HCT116 (cell line): ENCODE results near the gene PRR14. TPM values are rescaled to one million over a fixed set of nuclear protein-coding genes. Genes with fewer than 3 reads are reported as not detected.

ENCODE experiments used
- ATAC-seq: fragments of 200-7000 bp; cut with Tn5 transposase; 2 replicates; pipeline ENCODE4 v1.9.1; 2020; ENCODE audit warnings: mild to moderate bottlenecking, moderate library complexity
- BruUV-seq: library from RNA; stranded (reverse); fragments of 400-500 nt; replicated peaks from 2 replicates; lab custom pipeline; 2021; lab: Mats Ljungman, UMichigan
- CTCF ChIA-PET: fragments of 300-600 bp; sonication (Branson Sonifier 250); formaldehyde crosslinking; loops from one replicate; lab custom pipeline; 2021; ENCODE audit warnings: antibody characterized with exemption; lab: Charles Lee
- POLR2A ChIA-PET: fragments of 300-600, 350-600 bp; sonication (Branson Sonifier 250); formaldehyde crosslinking; loops from one replicate; lab custom pipeline; 2021; ENCODE audit warnings: antibody characterized with exemption; lab: Charles Lee
- RAD21 ChIA-PET, 2 experiments: fragments of 300-600 bp; sonication (Branson Sonifier 250); formaldehyde crosslinking; loops; one replicate each; lab custom pipeline; 2023; ENCODE audit warnings: low total read pairs in 2 of 2; ENCODE audit not compliant: uncharacterized antibody in 2 of 2, unreplicated experiment in 2 of 2, low non-redundant PET in 1 of 2; lab: Charles Lee
- DNase-seq: peaks from one replicate; pipeline ENCODE4 v3.0.0-alpha.2; 2010; ENCODE audit warnings: low read depth, low spot score
- H2AFZ ChIP-seq: fragments of 200-600 bp; shearing (Covaris generic), sonication (generic); 2 replicates; pipeline ENCODE4 v1.6.1; 2017; ENCODE audit warnings: low read depth, mixed run types, mixed read lengths, antibody characterized with exemption, low read length; ENCODE audit not compliant: poor library complexity, severe bottlenecking
- H3K27ac ChIP-seq: 2 replicates; pipeline ENCODE4 v1.5.1; 2012; ENCODE audit warnings: low read depth, low read length
- H3K27me3 ChIP-seq: fragments of 200-600 bp; sonication (generic); 2 replicates; pipeline ENCODE4 v1.6.1; 2016; ENCODE audit warnings: mixed run types, low read length, mixed read lengths; ENCODE audit not compliant: insufficient read depth
- H3K36me3 ChIP-seq, 2 experiments: fragments of 200-500 bp in 1 of 2; fragments of 200-600 bp in 1 of 2; sonication (Bioruptor generic) in 1 of 2; sonication (generic) in 1 of 2; 2 replicates each; pipeline versions ENCODE4 v1.5.1 to v1.6.1; 2014 to 2016; ENCODE audit warnings: low read length in 2 of 2, inconsistent platforms in 1 of 2, mixed read lengths in 1 of 2, mixed run types in 1 of 2; ENCODE audit not compliant: insufficient read depth in 2 of 2, control insufficient read depth in 1 of 2
- H3K4me1 ChIP-seq, 2 experiments: fragments of 200-600 bp in 1 of 2; sonication (generic) in 1 of 2; 2 replicates each; pipeline versions ENCODE4 v1.5.1 to v1.6.1; 2012 to 2017; ENCODE audit warnings: low read length in 2 of 2, inconsistent platforms in 1 of 2, mild to moderate bottlenecking in 1 of 2, mixed read lengths in 1 of 2, mixed run types in 1 of 2, moderate library complexity in 1 of 2; ENCODE audit not compliant: insufficient read depth in 2 of 2, control insufficient read depth in 1 of 2
- H3K4me2 ChIP-seq: fragments of 200-600 bp; sonication (generic); 2 replicates; pipeline ENCODE4 v1.6.1; 2017; ENCODE audit warnings: mixed run types, low read length, mixed read lengths
- H3K4me3 ChIP-seq, 2 experiments: fragments of 200-600 bp in 1 of 2; sonication (generic) in 1 of 2; replicated peaks in 1 of 2; 2 replicates each; pipeline ENCODE4 v1.5.1; 2011 to 2016; ENCODE audit warnings: low read length in 2 of 2, control low read depth in 1 of 2, low read depth in 1 of 2, mild to moderate bottlenecking in 1 of 2, mixed read lengths in 1 of 2, mixed run types in 1 of 2
- H3K79me2 ChIP-seq: fragments of 200-600 bp; sonication (generic); 2 replicates; pipeline ENCODE4 v1.6.1; 2017; ENCODE audit warnings: mild to moderate bottlenecking, mixed run types, low read length, moderate library complexity, mixed read lengths; ENCODE audit not compliant: insufficient read depth
- H3K9ac ChIP-seq: fragments of 200-600 bp; sonication (generic); 2 replicates; pipeline ENCODE4 v1.6.1; 2016; ENCODE audit warnings: low read length, mixed read lengths
- H3K9me2 ChIP-seq: fragments of 200-600 bp; sonication (generic), shearing (Covaris generic); 2 replicates; pipeline ENCODE4 v1.6.1; 2017; ENCODE audit warnings: mixed run types, mild to moderate bottlenecking, moderate library complexity; ENCODE audit not compliant: insufficient read depth
- H3K9me3 ChIP-seq, 2 experiments: fragments of 200-500 bp in 1 of 2; fragments of 200-600 bp in 1 of 2; sonication (Bioruptor generic) in 1 of 2; sonication (generic) in 1 of 2; 2 replicates each; pipeline ENCODE4 v1.6.1; 2014 to 2017; ENCODE audit warnings: low read length in 2 of 2, mixed read lengths in 2 of 2, inconsistent platforms in 1 of 2, low read depth in 1 of 2, mild to moderate bottlenecking in 1 of 2, mixed run types in 1 of 2, moderate library complexity in 1 of 2; ENCODE audit not compliant: control insufficient read depth in 1 of 2, insufficient read depth in 1 of 2
- H4K20me1 ChIP-seq: fragments of 200-600 bp; sonication (generic), shearing (Covaris generic); 2 replicates; pipeline ENCODE4 v1.6.1; 2017; ENCODE audit warnings: mixed run types, mild to moderate bottlenecking, moderate library complexity; ENCODE audit not compliant: insufficient read depth
- ATF3 ChIP-seq: IDR thresholded peaks from 2 replicates; pipeline ENCODE4 v1.6.1; 2012
- CEBPB ChIP-seq: IDR thresholded peaks from 2 replicates; pipeline ENCODE4 v1.6.1; 2012; ENCODE audit warnings: low read depth
- ELF1 ChIP-seq: IDR thresholded peaks from 2 replicates; pipeline ENCODE4 v1.6.1; 2012; ENCODE audit warnings: low read depth, borderline replicate concordance
- EZH2phosphoT487 ChIP-seq: fragments of 200-600 bp; IDR thresholded peaks from 2 replicates; pipeline ENCODE4 v1.6.1; 2018; ENCODE audit warnings: antibody characterized with exemption, borderline replicate concordance
- JUND ChIP-seq: IDR thresholded peaks from 2 replicates; pipeline ENCODE4 v1.6.1; 2012
- MAX ChIP-seq: IDR thresholded peaks from 2 replicates; pipeline ENCODE4 v1.6.1; 2012
- POLR2A ChIP-seq: IDR thresholded peaks from 2 replicates; pipeline ENCODE4 v1.7.0; 2011; ENCODE audit warnings: borderline replicate concordance; ENCODE audit not compliant: insufficient read depth, insufficient read length; ENCODE audit errors: extremely low read depth
- RAD21 ChIP-seq: IDR thresholded peaks from 2 replicates; pipeline ENCODE4 v1.6.1; 2012; ENCODE audit warnings: low read depth, mild to moderate bottlenecking
- REST ChIP-seq: IDR thresholded peaks from 2 replicates; pipeline ENCODE4 v1.6.1; 2012; ENCODE audit warnings: low read depth
- SIN3A ChIP-seq: IDR thresholded peaks from 2 replicates; pipeline ENCODE4 v1.6.1; 2012; ENCODE audit warnings: low read depth
- SP1 ChIP-seq: IDR thresholded peaks from 2 replicates; pipeline ENCODE4 v1.6.1; 2012; ENCODE audit warnings: low read depth
- SRF ChIP-seq: IDR thresholded peaks from 2 replicates; pipeline ENCODE4 v1.6.1; 2012; ENCODE audit warnings: low read depth
- TCF7L2 ChIP-seq: IDR thresholded peaks from 2 replicates; pipeline ENCODE4 v1.7.0; 2011; ENCODE audit warnings: borderline replicate concordance, inconsistent platforms; ENCODE audit not compliant: insufficient read depth, insufficient read length; ENCODE audit errors: extremely low read depth
- YY1 ChIP-seq: IDR thresholded peaks from 2 replicates; pipeline ENCODE4 v1.6.1; 2011; ENCODE audit warnings: low read length, low read depth, moderate library complexity, mild to moderate bottlenecking; ENCODE audit not compliant: insufficient replicate concordance; ENCODE audit errors: extremely low read depth
- ZBTB33 ChIP-seq: IDR thresholded peaks from 2 replicates; pipeline ENCODE4 v1.6.1; 2011; ENCODE audit warnings: mild to moderate bottlenecking, low read length, moderate library complexity; ENCODE audit not compliant: insufficient replicate concordance; ENCODE audit errors: extremely low read depth
- ZNF274 ChIP-seq: fragments of 200-500 bp; sonication (Bioruptor generic); IDR thresholded peaks from 2 replicates; pipeline ENCODE4 v1.6.1; 2014; ENCODE audit warnings: mild to moderate bottlenecking, low read depth, low read length, inconsistent platforms
- intact Hi-C: fragments of 100-400 bp; cut with micrococcal nuclease; formaldehyde crosslinking; loops from 2 replicates; pipeline ENCODE4 v1.10.0; 2022
- total RNA-seq: library from RNA; stranded (reverse); gene quantifications from one replicate; pipeline ENCODE4 v1.2.1, GENCODE V29; 2021; ENCODE audit not compliant: unreplicated experiment

Gene PRR14
- total RNA-seq, 1 experiment from 2014 or later: 56.2 TPM

GRCh38 chr16:30623536-30624283 lies 27.1 kb upstream of the PRR14 start (continued):
- no peak for TF ChIP-seq ZBTB33
- no peak for TF ChIP-seq SP1

- ATAC-seq (no peak), DNase-seq (no peak)
- ChIA-PET CTCF (interaction anchor here (2.5 kb wide), 1 partner anchor 11 kb away, joined by 9 read pairs; no protein-coding TSS in a partner anchor), POLR2A (no interaction called here), RAD21 (no interaction called here)
- H3K4me3 ChIP-seq: no peak overlapping the region
- H4K20me1 ChIP-seq: no peaks in the 10 kb centered on the region
- no peaks in the 10 kb centered on the region for H3K9me3 ChIP-seq
- H3K27me3 ChIP-seq: no peaks in the 10 kb centered on the region
- H3K4me2 ChIP-seq: no peak overlapping the region
- BruUV-seq: no TSS peak
- no peak overlapping the region for H2AFZ ChIP-seq
- no peaks in the 10 kb centered on the region for H3K9me2 ChIP-seq
- no peaks in the 10 kb centered on the region for H3K36me3 ChIP-seq
- peaks cover 0 to 7% of the 10 kb centered on the region in 2 experiments; a peak in 3 of 4 replicates for H3K4me1 ChIP-seq
- no peak overlapping the region for H3K9ac ChIP-seq
- H3K79me2 ChIP-seq: no peaks in the 10 kb centered on the region
- intact Hi-C loops: loop anchor here (5.0 kb wide), 3 partner anchors 54 to 194 kb away; partner anchors contain the start of genes DCTPP1, SEPHS2 and ZNF688
- no peak overlapping the region for H3K27ac ChIP-seq
- TF ChIP-seq REST: no peak
- TF ChIP-seq SRF: no peak
- TF ChIP-seq EZH2phosphoT487: no peak
- no peak for TF ChIP-seq CEBPB
- no peak for TF ChIP-seq ATF3
- no peak for TF ChIP-seq RAD21
- TF ChIP-seq JUND: no peak
- no peak for TF ChIP-seq YY1
- TF ChIP-seq ZNF274: no peak
- TF ChIP-seq ELF1: no peak
- TF ChIP-seq ZBTB33: no peak
- no peak for TF ChIP-seq POLR2A
- TF ChIP-seq TCF7L2: no peak
- no peak for TF ChIP-seq MAX
- TF ChIP-seq SIN3A: no peak
Observed at GRCh38 chr16:30626236-30626635, 24.5 kb upstream of the PRR14 start.
